Stimulated activated CD8-positive, alpha-beta memory T cell treated with anti-CD3 and anti-CD28 coated beads, Interleukin-2, amount 100 ng/mL, for 1 hour (primary cell): ENCODE results near the gene PDE1A.

Source experiments
- DNase-seq, 2 donors: peaks; one replicate each; pipeline ENCODE4 v3.0.0-alpha.2; 2020; ENCODE audit warnings: low read depth in 2 of 2

Gene PDE1A

DNA sequence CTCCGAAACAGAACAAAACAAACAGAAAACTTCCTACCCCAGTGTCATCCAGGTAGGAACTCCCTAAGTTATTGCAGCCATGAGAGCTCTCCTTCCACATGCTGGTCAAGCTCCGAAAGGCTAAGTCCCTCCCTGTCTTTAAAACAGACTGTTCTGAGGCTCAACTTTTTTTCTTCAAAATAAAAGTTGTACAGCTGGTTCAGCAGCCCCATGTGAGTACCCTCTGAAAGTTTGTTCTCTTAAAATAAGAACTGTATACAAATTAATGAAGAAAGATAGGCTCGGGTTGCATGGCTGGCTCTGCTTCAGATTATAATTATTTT is at the start of gene PDE1A:
TSS of gene PDE1A (minus strand) at position 119 of the 323 bp plus-strand sequence.
- DNase-seq: no peak

DNA sequence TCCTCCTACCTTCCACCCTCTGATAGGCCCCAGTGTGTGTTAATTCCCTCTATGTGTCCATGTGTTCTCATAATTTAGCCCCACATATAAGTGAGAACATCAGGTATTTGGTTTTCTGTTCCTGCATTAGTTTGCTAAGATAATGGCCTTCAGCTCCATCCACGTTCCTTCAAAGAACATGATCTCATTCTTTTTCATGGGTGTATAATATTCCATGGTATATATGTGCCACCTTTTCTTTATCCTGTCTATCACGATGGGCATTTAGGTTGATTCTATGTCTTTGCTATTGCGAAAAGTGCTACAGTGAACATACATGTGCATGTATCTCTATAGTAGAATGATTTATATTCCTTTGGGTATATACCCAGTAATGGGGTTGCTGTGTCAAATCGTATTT is 46.8 kb upstream of the PDE1A start:
- no peak for DNase-seq

DNA sequence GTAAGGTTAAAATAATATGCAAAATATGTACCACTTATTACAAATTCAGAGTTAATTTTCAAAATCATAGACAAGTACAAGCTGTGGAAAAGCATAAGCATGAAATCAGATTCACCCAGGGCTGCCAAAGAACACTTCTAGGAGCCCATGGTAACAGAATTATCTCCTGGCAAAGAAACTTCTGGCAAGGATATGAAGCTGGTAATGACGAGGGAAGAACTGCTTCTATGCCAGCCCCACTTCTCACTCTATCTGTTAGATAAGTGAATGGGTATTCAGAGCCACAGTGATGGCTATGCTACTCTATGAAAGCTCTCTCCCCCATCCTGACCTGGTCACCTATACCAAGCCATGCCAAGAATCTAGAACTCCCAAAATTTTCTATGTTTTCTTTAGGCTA is 36.9 kb upstream of the PDE1A start:
- no peak for DNase-seq

DNA sequence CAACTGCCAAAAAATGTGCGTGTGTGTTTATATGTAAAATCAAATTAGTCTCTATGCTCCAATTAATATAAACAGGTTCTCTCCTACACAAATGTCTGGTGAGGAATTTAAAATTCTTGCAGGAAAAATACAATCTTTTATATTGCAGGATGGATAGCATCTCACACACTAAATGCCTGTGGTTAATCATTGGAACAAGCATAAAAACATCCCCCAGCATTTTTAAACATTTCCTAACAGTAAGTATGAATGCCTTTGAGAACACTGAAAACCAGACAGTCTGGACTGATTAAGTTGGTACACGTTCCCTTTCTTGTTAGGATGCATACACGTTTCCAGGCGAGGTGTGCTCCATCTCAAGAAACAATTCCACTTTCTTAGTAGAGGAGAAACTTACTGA is 29.9 kb upstream of the PDE1A start:
- no peak for DNase-seq

DNA sequence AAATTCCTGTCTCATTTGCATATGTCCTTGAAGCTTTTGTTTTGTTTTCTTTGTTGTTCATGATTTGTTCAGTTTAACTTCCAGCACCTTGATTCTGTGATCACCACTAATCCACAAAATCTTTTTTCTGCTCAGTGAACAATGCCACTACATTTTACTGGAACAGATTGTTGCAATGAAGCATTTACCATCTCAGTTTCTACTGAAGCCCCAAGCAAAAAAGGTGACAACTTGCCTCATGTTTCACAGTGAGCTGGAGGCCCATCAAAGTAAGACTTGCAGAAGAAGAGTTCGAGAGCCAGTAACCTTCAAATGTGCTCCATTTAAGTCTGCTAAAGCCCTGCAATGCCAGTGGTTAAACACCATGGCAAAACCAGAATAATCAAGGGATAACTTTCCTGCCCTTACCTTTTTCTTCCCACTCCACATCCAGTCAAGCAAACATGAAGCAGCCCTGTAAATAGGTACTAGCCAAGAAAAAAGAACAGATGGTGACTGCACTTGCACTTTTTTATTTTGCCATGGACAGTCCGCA is 25.7 kb upstream of the PDE1A start:
- DNase-seq: no peak

DNA sequence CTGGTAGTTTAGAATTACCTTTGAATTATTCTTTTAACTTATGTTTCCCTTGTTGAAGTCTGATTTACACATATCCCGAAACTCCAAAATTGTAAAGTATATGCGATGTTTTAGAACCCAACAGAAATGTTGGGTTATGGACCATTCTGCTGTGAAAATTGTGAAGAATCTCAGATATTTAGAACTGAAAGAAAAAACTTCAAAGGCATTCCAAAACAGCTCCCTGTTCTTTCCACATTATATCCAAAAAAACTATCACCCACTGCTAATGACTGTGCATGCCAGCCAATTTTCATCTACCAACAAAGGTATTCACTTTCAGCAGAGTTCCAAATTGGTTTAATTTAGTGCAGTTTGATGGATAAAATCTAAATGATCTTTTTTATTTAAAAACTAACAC is 21.5 kb upstream of the PDE1A start:
- DNase-seq: no peak

DNA sequence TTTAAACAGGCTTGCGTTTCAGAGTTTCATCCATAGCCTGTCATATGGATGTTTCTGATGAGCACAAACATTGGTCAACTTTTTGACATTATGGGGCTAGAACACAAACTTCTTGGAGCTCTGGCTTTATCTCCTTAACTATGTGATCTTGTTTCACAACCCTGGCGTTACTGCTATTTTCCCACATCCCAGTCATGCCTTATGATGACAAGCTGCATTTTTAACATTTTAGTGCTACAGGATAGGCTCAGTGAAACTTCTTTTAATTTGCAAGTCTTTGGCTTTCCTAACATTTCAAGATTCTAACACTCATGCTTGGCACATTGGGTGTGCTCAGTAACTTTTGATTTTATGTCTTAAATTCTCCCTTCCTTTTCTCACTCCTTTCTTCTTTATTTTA is 21.0 kb upstream of the PDE1A start:
- no peak for DNase-seq

DNA sequence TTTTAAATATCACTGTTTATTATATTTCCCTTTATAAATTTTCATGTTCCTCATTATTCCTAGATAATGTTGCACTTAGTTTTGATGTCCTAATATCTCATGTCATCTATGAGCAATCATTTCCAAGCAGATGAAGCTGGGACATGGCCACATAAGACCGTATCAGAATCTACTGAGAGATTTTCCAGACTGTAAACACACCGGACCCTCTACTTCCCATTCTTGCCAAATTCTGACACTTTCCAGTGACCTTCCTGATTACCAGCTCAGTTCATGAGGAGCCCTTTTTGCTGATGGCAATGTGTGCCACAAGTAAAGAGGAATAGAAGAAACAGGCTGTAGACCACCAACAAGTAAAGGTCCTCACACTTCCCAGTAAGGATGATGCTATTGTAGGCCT is 20.3 kb upstream of the PDE1A start:
- no peak for DNase-seq

DNA sequence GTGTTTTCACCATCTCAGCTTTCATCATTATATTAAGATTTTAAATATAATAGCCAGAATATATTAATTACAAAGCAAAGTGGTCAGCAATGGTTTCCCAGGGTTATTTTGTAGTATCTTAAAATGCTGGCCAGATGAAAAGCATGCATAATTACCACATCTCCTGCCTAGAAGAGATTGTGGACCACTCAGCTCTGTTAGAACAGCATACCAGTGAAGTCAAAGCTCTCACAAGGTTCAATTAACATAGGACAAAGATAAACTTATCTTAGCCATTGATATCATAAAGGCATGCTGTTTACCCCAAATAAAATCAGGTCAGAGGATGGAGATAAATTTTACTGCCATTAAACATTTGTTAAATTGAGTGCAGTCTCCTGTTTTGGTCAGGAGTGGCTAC is 19.3 kb upstream of the PDE1A start:
- no peak for DNase-seq

DNA sequence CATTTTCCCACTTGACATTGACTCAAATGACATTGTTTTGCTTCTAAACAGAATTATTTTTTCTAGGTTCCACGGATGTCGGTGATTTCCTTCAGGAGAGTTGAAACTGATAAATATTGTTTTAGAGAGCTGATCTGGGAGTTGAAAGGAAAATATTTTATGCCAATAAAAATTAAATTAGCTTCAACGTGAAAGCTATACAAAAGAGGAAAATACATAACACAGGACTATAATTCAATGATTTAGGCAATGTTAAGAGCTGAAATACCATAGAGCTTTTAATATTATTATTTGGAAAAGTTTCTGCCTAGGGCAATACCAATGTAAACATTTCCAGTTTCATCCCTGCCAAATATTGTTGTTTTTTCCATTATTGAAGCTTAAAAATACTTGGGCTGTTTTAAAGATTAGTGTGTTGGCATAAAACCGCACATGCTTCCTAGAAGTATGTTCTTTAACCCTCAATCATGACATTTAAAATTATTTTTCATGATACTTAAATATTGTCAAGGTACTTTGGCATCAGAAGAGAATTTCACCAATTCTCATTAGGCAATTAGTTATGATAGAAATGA is 18.6 kb upstream of the PDE1A start:
- no peak for DNase-seq

DNA sequence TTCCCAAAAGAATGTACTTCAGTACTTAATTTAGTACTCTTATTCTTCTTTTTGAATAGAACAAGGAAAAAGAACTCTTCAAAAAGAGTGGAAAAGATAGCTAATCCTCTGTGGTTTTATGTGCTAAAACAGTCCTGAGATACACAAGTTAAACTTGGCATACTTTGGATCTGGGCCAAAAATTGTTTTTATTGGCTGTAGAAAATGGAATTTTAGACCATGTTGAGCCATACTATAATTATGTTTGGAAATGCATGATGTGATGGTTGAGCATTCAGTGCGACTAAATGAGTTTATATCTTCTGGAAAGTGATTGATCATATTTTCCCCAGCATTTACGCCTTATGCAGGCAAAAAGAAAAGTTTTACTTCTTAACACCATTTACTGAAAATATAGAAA is 18.0 kb upstream of the PDE1A start:
- no peak for DNase-seq

DNA sequence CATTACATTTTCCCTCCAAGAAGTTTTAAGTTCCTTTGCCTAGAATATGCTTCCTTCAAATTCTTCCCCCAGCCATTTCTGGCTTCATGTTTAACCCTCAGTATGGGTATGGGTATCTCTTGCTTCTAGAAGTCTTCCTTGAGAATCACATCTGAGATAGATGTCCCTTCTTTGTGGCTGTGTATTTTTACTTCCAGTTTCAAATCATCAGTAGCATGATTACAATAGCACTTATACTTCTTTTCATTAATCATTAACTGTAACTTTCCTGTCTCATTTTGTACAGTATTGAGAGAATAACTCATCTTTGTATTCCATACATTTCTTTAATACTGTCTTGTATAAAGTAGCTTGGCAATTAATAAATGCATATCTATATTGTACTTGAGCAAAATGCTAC is 17.3 kb upstream of the PDE1A start:
- no peak for DNase-seq

DNA sequence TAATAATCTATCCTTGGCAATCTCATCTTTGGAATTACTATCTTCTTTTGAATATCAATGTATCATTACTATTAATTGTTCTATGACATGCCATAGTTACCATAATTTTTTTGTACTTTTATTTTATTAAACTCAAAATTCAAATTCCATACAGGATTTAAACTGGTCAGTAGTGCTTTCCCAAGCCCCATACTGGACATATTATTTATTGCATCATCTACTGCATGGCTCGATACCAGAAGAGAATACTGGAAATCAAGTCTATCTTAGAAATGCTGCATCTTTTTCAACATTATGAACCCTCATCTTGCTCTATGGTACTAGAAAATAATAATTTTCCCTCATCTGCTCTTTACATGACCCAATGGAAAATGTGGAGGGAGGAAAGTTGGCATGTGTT is 9.4 kb upstream of the PDE1A start:
- DNase-seq: no peak

DNA sequence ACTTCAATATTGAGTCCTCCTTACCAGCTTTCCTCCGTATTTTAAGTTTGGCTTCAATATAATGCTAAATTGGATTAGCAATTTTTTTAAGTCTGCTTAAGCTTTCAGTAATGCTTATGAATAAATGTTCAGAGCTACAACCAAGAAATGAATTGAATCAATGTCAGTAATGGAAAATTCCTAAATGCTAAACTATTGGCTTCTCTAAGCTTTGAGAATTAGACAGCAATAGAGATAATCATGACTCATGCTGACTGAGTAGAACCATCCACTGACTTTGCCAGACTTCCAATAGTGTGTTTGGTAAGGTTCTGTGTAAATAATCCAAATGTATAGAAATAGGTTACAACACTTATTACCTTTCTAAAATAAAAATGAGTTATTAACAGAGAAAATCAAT is 8.9 kb upstream of the PDE1A start:
- no peak for DNase-seq

DNA sequence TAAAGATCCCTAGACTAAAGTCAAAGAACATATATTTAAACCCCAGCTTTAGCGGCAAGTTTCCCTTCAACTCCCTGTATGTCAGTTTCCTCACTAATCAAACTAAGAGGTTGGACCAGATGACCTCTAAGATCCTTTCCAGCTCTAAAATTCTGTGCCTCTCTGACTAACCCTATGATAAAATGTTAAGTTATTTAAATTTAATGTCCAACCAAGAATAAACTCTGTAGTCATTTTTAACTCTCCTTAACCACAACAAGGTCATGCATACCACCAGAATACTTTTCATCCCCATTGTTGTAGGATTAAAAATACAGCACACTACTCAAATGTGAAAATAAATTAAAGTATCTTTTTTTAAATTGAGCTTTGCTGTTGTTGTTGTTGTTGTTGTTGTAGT is 5.2 kb upstream of the PDE1A start:
- no peak for DNase-seq

DNA sequence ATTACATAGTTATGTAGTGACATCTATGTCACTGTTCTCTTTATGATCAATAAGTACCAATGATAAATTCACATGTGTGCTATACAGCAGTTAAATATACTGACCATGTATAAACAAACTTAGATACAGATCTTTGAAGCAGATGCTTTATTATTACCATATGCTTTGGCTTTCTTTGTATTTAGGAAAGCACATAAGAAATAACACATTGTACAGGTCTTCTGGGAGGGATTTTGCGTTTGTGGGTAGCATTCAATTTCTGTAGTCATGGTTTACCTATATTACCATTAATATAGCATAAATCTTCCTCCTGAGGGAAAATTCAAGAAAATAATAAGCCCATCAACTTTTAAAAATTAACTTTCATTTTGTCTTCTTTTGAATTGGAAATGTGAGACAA is 1.6 kb upstream of the PDE1A start:
- DNase-seq: no peak

DNA sequence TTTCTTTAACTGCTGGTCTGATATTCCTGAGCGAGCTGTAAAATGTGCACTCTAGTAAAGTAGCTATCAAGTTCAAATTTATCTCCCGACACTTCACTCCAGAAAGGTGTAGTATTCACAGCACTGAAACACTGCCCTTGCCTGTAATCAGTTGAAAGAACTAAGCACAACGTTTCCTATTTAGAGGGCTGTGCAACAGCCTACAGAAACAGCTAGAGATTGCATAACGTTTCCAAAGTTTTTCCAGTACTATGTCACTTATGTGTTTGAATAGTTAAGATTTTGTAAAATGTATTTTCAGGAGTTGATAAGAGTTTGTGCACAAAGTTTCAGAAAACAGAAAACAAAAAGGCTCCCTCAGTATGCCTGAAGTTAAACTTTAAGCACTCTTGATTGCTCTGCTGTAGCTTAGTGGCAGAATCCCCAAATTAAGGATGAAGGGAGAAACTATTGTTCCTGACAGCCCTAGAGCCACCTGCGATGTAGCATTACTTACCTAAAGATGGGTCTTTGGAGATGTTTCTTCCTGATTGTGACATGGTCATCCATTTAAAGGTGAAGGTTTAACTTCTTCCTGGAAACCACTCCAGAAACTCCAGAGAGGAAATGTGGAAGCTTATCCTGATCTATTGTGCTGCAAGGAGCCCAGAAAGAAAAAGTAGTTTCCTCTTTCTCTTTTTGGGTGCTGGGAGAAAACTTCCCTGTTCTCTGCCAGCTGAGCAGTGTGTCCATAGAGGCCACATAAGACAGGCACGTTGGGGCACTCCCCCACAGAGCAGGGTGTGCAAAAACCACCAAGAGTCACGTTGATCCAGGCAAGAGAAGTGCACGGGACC is 536 bp downstream of the PDE1A start:
- no peak for DNase-seq

DNA sequence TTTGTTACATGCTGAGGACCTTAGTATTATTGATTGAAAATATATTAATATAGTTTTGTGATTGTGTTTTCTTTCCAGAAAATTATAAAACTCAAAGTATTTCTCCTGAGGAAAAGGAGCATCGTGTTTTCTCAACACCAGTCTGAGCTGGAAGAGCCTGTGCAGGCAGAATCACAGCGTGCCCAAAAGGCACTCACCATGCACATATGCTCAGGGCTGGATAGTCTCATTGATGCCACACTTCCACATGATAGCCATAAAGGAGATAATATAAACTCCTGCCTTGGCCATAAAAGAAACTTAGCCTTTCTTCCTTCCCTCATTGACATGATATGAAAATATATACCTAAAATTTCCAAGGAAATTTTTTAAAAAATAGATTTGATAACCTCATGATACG is 4.0 kb downstream of the PDE1A start:
- DNase-seq: no peak

DNA sequence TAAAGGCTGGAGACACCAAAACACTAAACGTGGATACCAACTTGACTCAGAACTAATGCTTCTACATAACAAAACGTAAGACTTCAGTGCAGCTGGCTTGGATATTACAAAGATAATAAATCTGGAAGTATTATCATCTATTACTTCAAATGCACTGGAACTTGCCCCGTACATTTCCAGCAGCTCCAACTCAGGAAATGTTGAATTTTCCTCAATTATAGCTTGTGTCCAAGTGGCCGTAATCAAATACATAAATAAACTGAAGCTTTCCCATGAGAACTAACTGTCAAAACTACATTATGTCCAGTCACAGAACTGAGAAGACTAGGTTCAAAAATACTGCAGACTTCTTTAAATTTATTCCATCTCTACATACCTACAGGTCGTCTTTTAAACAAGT is 6.2 kb downstream of the PDE1A start:
- no peak for DNase-seq

DNA sequence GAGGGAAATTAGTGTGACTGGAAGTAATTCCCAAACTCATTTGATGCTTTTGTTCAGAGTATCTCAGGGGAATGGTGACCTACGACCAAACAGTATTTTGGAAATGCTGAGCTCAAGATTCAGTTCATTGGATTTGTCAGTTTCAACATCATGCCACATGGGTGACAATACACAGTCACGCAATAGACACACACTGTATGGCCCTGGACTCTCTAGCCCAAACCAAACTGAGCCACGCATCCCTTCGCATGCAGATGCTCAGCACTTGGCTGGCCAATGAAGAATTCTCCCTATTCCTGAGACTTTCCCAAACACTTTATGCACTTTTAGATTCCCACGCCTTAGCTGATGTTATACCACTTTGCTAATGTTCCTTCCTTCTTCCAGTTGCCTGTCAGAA is 10.0 kb downstream of the PDE1A start:
- DNase-seq: no peak

DNA sequence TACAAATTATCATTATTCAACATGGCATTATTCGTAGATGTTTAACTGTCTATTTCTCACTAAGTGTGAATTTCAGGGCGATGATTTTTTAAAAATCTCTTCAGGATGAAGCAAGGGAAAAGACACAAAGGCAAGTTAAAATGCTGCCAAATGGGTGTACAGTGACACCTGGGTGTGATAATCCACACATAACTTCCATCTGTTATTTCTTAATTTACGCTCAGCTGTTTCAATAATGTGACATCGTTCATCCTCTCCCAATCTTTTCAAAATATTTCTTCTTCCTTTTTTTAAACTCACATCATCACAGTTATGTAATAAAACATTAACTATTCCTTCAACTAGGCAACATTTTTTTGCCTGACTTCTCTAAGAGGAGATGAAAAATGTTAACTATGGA is 10.6 kb downstream of the PDE1A start:
- no peak for DNase-seq

DNA sequence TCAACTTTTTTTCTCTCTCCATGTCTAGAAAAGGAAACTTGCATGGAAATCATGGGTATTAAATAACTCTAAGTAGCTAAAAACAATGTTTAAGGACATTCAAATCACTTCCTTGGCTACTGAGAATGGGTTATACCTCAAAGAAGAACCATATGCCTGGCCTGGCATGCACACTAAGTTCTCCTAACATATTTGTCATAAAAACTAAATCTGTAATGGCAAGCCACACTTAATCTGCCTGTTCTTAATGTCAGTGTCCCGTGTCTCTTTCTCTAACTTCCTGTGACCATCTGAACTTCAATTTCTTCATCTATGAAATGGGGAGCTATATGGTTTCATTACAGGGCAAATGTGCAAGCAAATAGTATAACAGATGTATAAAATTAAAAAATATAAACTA is 11.1 kb downstream of the PDE1A start:
- no peak for DNase-seq

DNA sequence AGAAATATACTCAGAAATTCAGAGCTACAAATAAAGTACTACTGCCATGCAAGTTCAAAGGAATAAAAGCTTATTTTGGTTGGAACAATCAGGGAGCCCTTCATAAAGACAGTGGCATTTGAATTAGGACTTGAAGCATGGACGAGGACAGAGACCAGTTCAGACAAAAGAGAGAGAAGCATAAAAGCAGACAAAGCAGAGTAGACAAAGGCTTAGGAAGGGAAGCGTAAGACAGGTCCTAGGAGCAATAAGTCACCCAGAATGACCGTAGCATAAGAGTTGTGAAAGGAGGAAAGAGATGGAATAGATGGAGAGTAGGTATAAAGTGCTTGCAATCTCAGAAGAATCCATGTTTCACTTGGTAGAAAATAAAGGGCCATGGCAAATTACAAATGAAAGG is 14.0 kb downstream of the PDE1A start:
- no peak for DNase-seq

DNA sequence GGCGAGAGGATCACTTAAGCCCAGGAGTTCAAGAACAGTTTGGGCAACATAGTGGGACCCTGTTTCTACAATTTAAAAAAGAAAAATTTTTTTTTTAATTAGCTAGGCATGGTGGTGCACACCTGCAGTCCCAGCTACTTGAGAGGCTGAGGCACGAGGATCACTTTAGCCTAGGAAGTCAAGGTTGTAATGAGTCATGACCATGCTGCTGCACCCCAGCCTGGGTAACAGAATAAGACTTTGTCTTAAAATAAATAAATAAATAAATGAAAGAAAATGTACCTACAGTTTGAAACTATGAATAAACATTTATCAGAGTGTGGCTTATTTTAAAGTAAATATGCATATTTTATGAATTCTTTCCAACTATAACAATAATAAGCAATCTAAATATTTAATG is 16.7 kb downstream of the PDE1A start:
- DNase-seq: no peak
